RWPE2 (cell line): ENCODE results near the gene ZMIZ1.

Experiments
- ATAC-seq: fragments of 200-7000 bp; cut with Tn5 transposase; 3 replicates; pipeline ENCODE4 v1.9.1; 2021; ENCODE audit warnings: low read depth
- DNase-seq: peaks from one replicate; pipeline ENCODE4 v3.0.0-alpha.2; 2020; ENCODE audit warnings: low spot score
- H3K27ac ChIP-seq: fragments of 450-650 bp; 2 replicates; pipeline ENCODE4 v1.5.1; 2017; ENCODE audit warnings: mild to moderate bottlenecking; ENCODE audit not compliant: poor library complexity, severe bottlenecking
- H3K27me3 ChIP-seq: fragments of 250-450 bp; sonication (Bioruptor Pico); 2 replicates; pipeline ENCODE4 v1.5.1; 2021; ENCODE audit warnings: mild to moderate bottlenecking, moderate library complexity; ENCODE audit not compliant: insufficient read depth, poor library complexity, severe bottlenecking
- H3K36me3 ChIP-seq: fragments of 250-450 bp; sonication (Bioruptor Pico); 2 replicates; pipeline ENCODE4 v1.5.1; 2020; ENCODE audit warnings: low read depth, mild to moderate bottlenecking, moderate library complexity
- H3K4me1 ChIP-seq: fragments of 250-450 bp; sonication (Bioruptor Pico); 2 replicates; pipeline ENCODE4 v1.5.1; 2021; ENCODE audit warnings: mild to moderate bottlenecking, moderate library complexity; ENCODE audit not compliant: insufficient read depth, poor library complexity, severe bottlenecking
- H3K4me3 ChIP-seq: fragments of 250-450 bp; sonication (Bioruptor Pico); 2 replicates; pipeline ENCODE4 v1.5.1; 2021; ENCODE audit warnings: mild to moderate bottlenecking, moderate library complexity; ENCODE audit not compliant: severe bottlenecking
- H3K9me3 ChIP-seq: fragments of 250-450 bp; sonication (Bioruptor Pico); 2 replicates; pipeline ENCODE4 v1.5.1; 2021; ENCODE audit warnings: mild to moderate bottlenecking, moderate library complexity; ENCODE audit not compliant: severe bottlenecking
- CTCF ChIP-seq: fragments of 450-650 bp; IDR thresholded peaks from one replicate; pipeline ENCODE4 v1.5.1; 2017; ENCODE audit warnings: mild to moderate bottlenecking, moderate library complexity; ENCODE audit not compliant: poor library complexity, severe bottlenecking

The ZMIZ1 gene

GRCh38 chr10:79084012-79084971, 15.5 kb downstream of the ZMIZ1 start:
- H3K4me1 ChIP-seq: peaks cover 54% of the 10 kb centered on the region
- no peaks in the 10 kb centered on the region for H3K36me3 ChIP-seq
- DNase-seq (no peak), ATAC-seq (peak; percentile 83)
- no peak overlapping the region for H3K4me3 ChIP-seq
- H3K27ac ChIP-seq: peak overlapping the region; percentile 34
- no peaks in the 10 kb centered on the region for H3K27me3 ChIP-seq
- no peaks in the 10 kb centered on the region for H3K9me3 ChIP-seq
- TF ChIP-seq CTCF: no peak

- peak overlapping the region; percentile 34 for H3K27ac ChIP-seq
Measured at GRCh38 chr10:79084972-79085597, 16.3 kb downstream of the ZMIZ1 start.

GRCh38 chr10:79086822-79087221, 18.1 kb downstream of the ZMIZ1 start:
- Histone ChIP-seq H3K27ac (no peak overlapping the region), H3K36me3 (no peaks in the 10 kb centered on the region), H3K4me1 (peaks cover 38% of the 10 kb centered on the region), H3K9me3 (no peaks in the 10 kb centered on the region), H3K4me3 (no peak overlapping the region), H3K27me3 (no peaks in the 10 kb centered on the region)
- DNase-seq (no peak), ATAC-seq (no peak)
- TF ChIP-seq CTCF: no peak

More at GRCh38 chr10:79084972-79085597, 16.3 kb downstream of the ZMIZ1 start:
- Histone ChIP-seq H3K36me3 (no peaks in the 10 kb centered on the region), H3K4me1 (peaks cover 48% of the 10 kb centered on the region), H3K4me3 (no peak overlapping the region), H3K9me3 (no peaks in the 10 kb centered on the region), H3K27me3 (no peaks in the 10 kb centered on the region)
- ATAC-seq (no peak), DNase-seq (no peak)
- TF ChIP-seq CTCF: no peak

GRCh38 chr10:79087721-79088120, 19.0 kb downstream of the ZMIZ1 start:
- Histone ChIP-seq H3K4me1 (peaks cover 36% of the 10 kb centered on the region), H3K9me3 (no peaks in the 10 kb centered on the region), H3K4me3 (no peak overlapping the region), H3K36me3 (no peaks in the 10 kb centered on the region), H3K27ac (peak overlapping the region; percentile 5), H3K27me3 (no peaks in the 10 kb centered on the region)
- no peak for TF ChIP-seq CTCF
- ATAC-seq (no peak), DNase-seq (no peak)
